Osteoblast (primary cell): Measurements from ENCODE around the gene DENND1A. TPM values are rescaled to one million over a fixed set of nuclear protein-coding genes. Genes with fewer than 3 reads are reported as not detected.

Source experiments
- DNase-seq: peaks from one replicate; pipeline ENCODE4 v3.0.0; 2011; ENCODE audit warnings: low spot score, mixed read lengths; ENCODE audit not compliant: insufficient read length; ENCODE audit errors: missing footprints
- H2AFZ ChIP-seq: 2 replicates; pipeline ENCODE4 v1.6.0; 2011; ENCODE audit warnings: mild to moderate bottlenecking, low read length
- H3K27ac ChIP-seq: 2 replicates; pipeline ENCODE4 v1.5.1; 2011; ENCODE audit warnings: mild to moderate bottlenecking, low read depth, low read length, moderate library complexity
- H3K27me3 ChIP-seq: 2 replicates; pipeline ENCODE4 v1.6.0; 2012; ENCODE audit warnings: mild to moderate bottlenecking, control low read depth, inconsistent platforms, low read length, moderate library complexity; ENCODE audit not compliant: insufficient read depth
- H3K36me3 ChIP-seq: 2 replicates; pipeline ENCODE4 v1.5.1; 2011; ENCODE audit warnings: mild to moderate bottlenecking, low read length, control low read depth, moderate library complexity; ENCODE audit not compliant: insufficient read depth
- H3K4me1 ChIP-seq: 2 replicates; pipeline ENCODE4 v1.5.1; 2011; ENCODE audit warnings: mild to moderate bottlenecking, low read length, control low read depth, moderate library complexity; ENCODE audit not compliant: insufficient read depth
- H3K4me2 ChIP-seq: 2 replicates; pipeline ENCODE4 v1.6.0; 2011; ENCODE audit warnings: mild to moderate bottlenecking, low read length; ENCODE audit not compliant: insufficient read depth
- H3K4me3 ChIP-seq: fragments of 200-600 bp; sonication (generic); 3 replicates; pipeline ENCODE4 v1.5.1; 2012; ENCODE audit warnings: mild to moderate bottlenecking, low read length, inconsistent platforms; ENCODE audit not compliant: insufficient read depth
- H3K79me2 ChIP-seq: 2 replicates; pipeline ENCODE4 v1.6.0; 2012; ENCODE audit warnings: mild to moderate bottlenecking, low read length, control low read depth, inconsistent platforms; ENCODE audit not compliant: insufficient read depth
- H3K9me3 ChIP-seq: 2 replicates; pipeline ENCODE4 v1.5.1; 2011; ENCODE audit warnings: low read depth, low read length, control low read depth
- H4K20me1 ChIP-seq: 2 replicates; pipeline ENCODE4 v1.6.0; 2012; ENCODE audit warnings: mild to moderate bottlenecking, low read length, control low read depth; ENCODE audit not compliant: insufficient read depth
- total RNA-seq: library from RNA; depleted of rRNA; stranded (reverse); fragments of >200 nt; gene quantifications from 2 replicates; pipeline ENCODE4 v1.2.3, GENCODE V29; 2012
- TF ChIP-seq, protein P1 (sequence below): IDR thresholded peaks from 2 replicates; pipeline ENCODE4 v1.5.1; 2011; ENCODE audit warnings: mild to moderate bottlenecking, low read depth, low read length, moderate library complexity; ENCODE audit errors: extremely low read depth

The DENND1A gene
- total RNA-seq, 1 donor = 14.1 TPM

- Histone ChIP-seq H2AFZ (no peak overlapping the region), H3K9me3 (no peaks in the 10 kb centered on the region), H4K20me1 (no peaks in the 10 kb centered on the region)
Observed at GRCh38 chr9:123387686-123388085, 542.2 kb downstream of the DENND1A start.

DNA sequence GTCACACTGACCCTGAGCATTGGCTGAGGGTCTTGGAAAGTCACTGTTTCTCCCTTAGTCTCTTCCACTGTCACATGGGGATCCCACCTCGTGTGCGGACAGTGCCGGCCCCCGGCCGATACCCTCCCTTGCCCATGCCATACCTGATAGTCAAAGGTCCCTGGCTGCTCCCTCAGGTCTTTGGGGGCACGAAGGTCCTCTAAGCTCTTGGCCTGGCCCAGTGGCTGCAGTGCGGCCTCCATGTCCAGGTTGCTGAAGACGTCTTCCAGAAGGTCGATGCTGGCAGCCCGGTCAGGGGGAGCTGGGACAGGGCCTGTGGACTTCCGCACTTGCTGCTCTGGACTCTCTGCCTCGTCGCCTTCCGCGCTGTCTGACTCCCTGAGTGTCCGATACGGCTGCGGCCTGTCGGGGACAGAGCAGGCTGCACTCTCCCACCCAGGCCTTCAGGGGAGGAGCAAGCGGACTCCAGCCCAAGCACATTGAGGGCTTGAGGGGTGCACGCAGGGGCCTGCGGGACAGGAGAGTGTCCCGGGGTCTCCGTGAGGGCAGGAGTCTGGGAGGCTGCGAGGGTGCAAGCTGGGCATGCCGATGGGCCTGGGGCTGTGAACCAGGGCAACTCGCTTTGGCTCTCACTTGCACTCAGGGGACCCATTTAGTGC is 546.3 kb downstream of the DENND1A start:
- Histone ChIP-seq H3K4me3 (no peak overlapping the region), H3K36me3 (no peaks in the 10 kb centered on the region), H3K27me3 (peaks cover 2% of the 10 kb centered on the region), H3K27ac (no peak overlapping the region), H3K79me2 (no peaks in the 10 kb centered on the region), H4K20me1 (no peaks in the 10 kb centered on the region), H2AFZ (no peak overlapping the region), H3K4me1 (no peaks in the 10 kb centered on the region), H3K9me3 (no peaks in the 10 kb centered on the region), H3K4me2 (no peak overlapping the region)
- DNase-seq = no peak
- TF ChIP-seq, protein P1, sequence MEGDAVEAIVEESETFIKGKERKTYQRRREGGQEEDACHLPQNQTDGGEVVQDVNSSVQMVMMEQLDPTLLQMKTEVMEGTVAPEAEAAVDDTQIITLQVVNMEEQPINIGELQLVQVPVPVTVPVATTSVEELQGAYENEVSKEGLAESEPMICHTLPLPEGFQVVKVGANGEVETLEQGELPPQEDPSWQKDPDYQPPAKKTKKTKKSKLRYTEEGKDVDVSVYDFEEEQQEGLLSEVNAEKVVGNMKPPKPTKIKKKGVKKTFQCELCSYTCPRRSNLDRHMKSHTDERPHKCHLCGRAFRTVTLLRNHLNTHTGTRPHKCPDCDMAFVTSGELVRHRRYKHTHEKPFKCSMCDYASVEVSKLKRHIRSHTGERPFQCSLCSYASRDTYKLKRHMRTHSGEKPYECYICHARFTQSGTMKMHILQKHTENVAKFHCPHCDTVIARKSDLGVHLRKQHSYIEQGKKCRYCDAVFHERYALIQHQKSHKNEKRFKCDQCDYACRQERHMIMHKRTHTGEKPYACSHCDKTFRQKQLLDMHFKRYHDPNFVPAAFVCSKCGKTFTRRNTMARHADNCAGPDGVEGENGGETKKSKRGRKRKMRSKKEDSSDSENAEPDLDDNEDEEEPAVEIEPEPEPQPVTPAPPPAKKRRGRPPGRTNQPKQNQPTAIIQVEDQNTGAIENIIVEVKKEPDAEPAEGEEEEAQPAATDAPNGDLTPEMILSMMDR = no peak

More at GRCh38 chr9:123387686-123388085, 542.2 kb downstream of the DENND1A start:
- no peak overlapping the region for H3K4me2 ChIP-seq
- H3K4me1 ChIP-seq = no peaks in the 10 kb centered on the region
- no peak for DNase-seq
- H3K36me3 ChIP-seq = no peaks in the 10 kb centered on the region
- TF ChIP-seq, protein P1 = no peak
- no peak overlapping the region for H3K4me3 ChIP-seq
- H3K27ac ChIP-seq = no peak overlapping the region
- H3K27me3 ChIP-seq = peaks cover 2% of the 10 kb centered on the region
- H3K79me2 ChIP-seq = no peaks in the 10 kb centered on the region

GRCh38 chr9:123382653-123383511 is 547.0 kb downstream of the DENND1A start:
- no peaks in the 10 kb centered on the region for H3K79me2 ChIP-seq
- H3K4me1 ChIP-seq = no peaks in the 10 kb centered on the region
- H3K9me3 ChIP-seq = no peaks in the 10 kb centered on the region
- H3K4me2 ChIP-seq = no peak overlapping the region
- no peaks in the 10 kb centered on the region for H3K36me3 ChIP-seq
- peaks cover 8% of the 10 kb centered on the region for H3K27me3 ChIP-seq
- H3K27ac ChIP-seq = no peak overlapping the region
- no peaks in the 10 kb centered on the region for H4K20me1 ChIP-seq
- TF ChIP-seq, protein P1 = no peak
- no peak for DNase-seq
- no peak overlapping the region for H3K4me3 ChIP-seq
- no peak overlapping the region for H2AFZ ChIP-seq
